Ishikawa (cell line): ENCODE results near the gene INPP4B.

Experiments
- CEBPB ChIP-seq: IDR thresholded peaks from 2 replicates; pipeline ENCODE4 v1.6.1; 2012
- CREB1 ChIP-seq: IDR thresholded peaks from 2 replicates; pipeline ENCODE4 v1.6.1; 2012; ENCODE audit warnings: low read depth
- EGR1 ChIP-seq: IDR thresholded peaks from 2 replicates; pipeline ENCODE4 v1.6.1; 2012
- EP300 ChIP-seq: IDR thresholded peaks from 2 replicates; pipeline ENCODE4 v1.6.1; 2012; ENCODE audit warnings: borderline replicate concordance
- NFIC ChIP-seq: IDR thresholded peaks from 2 replicates; pipeline ENCODE4 v1.6.1; 2012
- RAD21 ChIP-seq: IDR thresholded peaks from 2 replicates; pipeline ENCODE4 v1.6.1; 2012; ENCODE audit warnings: low read depth
- TAF1 ChIP-seq: IDR thresholded peaks from 2 replicates; pipeline ENCODE4 v1.6.1; 2012; ENCODE audit warnings: low read depth, mild to moderate bottlenecking
- TEAD4 ChIP-seq: IDR thresholded peaks from 2 replicates; pipeline ENCODE4 v1.6.1; 2012
- YY1 ChIP-seq: IDR thresholded peaks from 2 replicates; pipeline ENCODE4 v1.6.1; 2012; ENCODE audit warnings: low read depth
- ZBTB7A ChIP-seq: IDR thresholded peaks from 2 replicates; pipeline ENCODE4 v1.6.1; 2012; ENCODE audit warnings: low read depth
- TF ChIP-seq, protein P1 (sequence below): IDR thresholded peaks from 2 replicates; pipeline ENCODE4 v1.6.1; 2012
- TF ChIP-seq, protein P2 (sequence below): IDR thresholded peaks from 2 replicates; pipeline ENCODE4 v1.6.1; 2012; ENCODE audit warnings: low read depth, mild to moderate bottlenecking

DNA sequence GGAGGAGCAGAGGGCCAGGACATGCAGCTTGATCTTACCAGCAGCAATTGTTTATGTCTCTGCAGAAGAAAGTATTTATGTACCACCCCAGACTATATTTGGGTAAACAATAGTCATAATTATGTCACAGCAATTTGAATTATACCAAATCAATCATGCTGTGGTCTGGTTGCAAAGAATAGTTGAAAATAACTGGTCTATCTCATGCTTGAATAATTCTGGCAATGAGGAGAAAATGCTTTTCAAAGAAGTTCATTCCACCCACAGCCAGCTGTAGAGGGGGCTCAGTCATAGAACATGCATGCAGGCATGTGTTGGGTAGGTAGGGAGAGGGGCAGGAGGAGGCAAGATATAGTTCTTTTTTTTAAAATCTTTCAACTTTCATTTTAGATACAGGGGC is 810.5 kb downstream of the INPP4B start:
- TF ChIP-seq TAF1 (no peak), CEBPB (no peak), CREB1 (no peak), EP300 (no peak), NFIC (no peak), RAD21 (no peak), YY1 (no peak), ZBTB7A (no peak), TEAD4 (no peak), EGR1 (no peak)
- TF ChIP-seq, protein P1, sequence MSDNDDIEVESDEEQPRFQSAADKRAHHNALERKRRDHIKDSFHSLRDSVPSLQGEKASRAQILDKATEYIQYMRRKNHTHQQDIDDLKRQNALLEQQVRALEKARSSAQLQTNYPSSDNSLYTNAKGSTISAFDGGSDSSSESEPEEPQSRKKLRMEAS: no peak
- TF ChIP-seq, protein P2, sequence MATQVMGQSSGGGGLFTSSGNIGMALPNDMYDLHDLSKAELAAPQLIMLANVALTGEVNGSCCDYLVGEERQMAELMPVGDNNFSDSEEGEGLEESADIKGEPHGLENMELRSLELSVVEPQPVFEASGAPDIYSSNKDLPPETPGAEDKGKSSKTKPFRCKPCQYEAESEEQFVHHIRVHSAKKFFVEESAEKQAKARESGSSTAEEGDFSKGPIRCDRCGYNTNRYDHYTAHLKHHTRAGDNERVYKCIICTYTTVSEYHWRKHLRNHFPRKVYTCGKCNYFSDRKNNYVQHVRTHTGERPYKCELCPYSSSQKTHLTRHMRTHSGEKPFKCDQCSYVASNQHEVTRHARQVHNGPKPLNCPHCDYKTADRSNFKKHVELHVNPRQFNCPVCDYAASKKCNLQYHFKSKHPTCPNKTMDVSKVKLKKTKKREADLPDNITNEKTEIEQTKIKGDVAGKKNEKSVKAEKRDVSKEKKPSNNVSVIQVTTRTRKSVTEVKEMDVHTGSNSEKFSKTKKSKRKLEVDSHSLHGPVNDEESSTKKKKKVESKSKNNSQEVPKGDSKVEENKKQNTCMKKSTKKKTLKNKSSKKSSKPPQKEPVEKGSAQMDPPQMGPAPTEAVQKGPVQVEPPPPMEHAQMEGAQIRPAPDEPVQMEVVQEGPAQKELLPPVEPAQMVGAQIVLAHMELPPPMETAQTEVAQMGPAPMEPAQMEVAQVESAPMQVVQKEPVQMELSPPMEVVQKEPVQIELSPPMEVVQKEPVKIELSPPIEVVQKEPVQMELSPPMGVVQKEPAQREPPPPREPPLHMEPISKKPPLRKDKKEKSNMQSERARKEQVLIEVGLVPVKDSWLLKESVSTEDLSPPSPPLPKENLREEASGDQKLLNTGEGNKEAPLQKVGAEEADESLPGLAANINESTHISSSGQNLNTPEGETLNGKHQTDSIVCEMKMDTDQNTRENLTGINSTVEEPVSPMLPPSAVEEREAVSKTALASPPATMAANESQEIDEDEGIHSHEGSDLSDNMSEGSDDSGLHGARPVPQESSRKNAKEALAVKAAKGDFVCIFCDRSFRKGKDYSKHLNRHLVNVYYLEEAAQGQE: no peak
